IMR-90 (cell line): ENCODE data around the gene RFPL2. TPM values are rescaled to one million over a fixed set of nuclear protein-coding genes. Genes with fewer than 3 reads are reported as not detected.

ENCODE experiments used
- ATAC-seq: fragments of 200-7000 bp; cut with Tn5 transposase; 2 replicates; pipeline ENCODE4 v1.9.1; 2020; ENCODE audit warnings: low read depth, mild to moderate bottlenecking, moderate library complexity
- BruUV-seq: library from RNA; stranded (reverse); fragments of 400-500 nt; replicated peaks from 2 replicates; lab custom pipeline; 2021; lab: Mats Ljungman, UMichigan
- CTCF ChIA-PET: fragments of 300-600 bp; formaldehyde crosslinking; extraction: SDS; loops from one replicate; lab custom pipeline; 2021; ENCODE audit warnings: antibody characterized with exemption; lab: Yijun Ruan, JAX
- POLR2A ChIA-PET: fragments of 300-600 bp; sonication (Branson Sonifier 250); formaldehyde crosslinking; loops from one replicate; lab custom pipeline; 2022; ENCODE audit warnings: antibody characterized with exemption; ENCODE audit not compliant: unreplicated experiment; lab: Charles Lee
- DNase-seq: peaks from one replicate; pipeline ENCODE4 v3.0.0; 2013
- H2AFZ ChIP-seq: replicated peaks from 2 replicates; pipeline ENCODE3; 2013; ENCODE audit warnings: low read length, mild to moderate bottlenecking; ENCODE audit not compliant: poor library complexity
- H2AK5ac ChIP-seq: 2 replicates; pipeline ENCODE4 v1.6.1; 2013; ENCODE audit warnings: low read depth, low read length, inconsistent platforms
- H2AK9ac ChIP-seq: replicated peaks from 2 replicates; pipeline ENCODE3; 2013; ENCODE audit warnings: mild to moderate bottlenecking, low read depth, low read length, moderate library complexity; ENCODE audit not compliant: poor library complexity
- H2BK120ac ChIP-seq: 2 replicates; pipeline ENCODE4 v1.6.1; 2013; ENCODE audit warnings: low read depth, low read length, inconsistent platforms
- H2BK15ac ChIP-seq: 3 replicates; pipeline ENCODE4 v1.6.1; 2013; ENCODE audit warnings: low read depth, low read length, inconsistent platforms
- H2BK20ac ChIP-seq: 2 replicates; pipeline ENCODE4 v1.6.1; 2013; ENCODE audit warnings: low read depth, mild to moderate bottlenecking, inconsistent platforms, low read length, moderate library complexity
- H2BK5ac ChIP-seq: 2 replicates; pipeline ENCODE4 v1.6.1; 2013; ENCODE audit warnings: mild to moderate bottlenecking, low read depth, low read length, inconsistent platforms; ENCODE audit not compliant: poor library complexity, severe bottlenecking
- H3K14ac ChIP-seq: replicated peaks from 2 replicates; pipeline ENCODE4 v1.6.1; 2013; ENCODE audit warnings: low read depth, low read length, inconsistent platforms
- H3K18ac ChIP-seq: 2 replicates; pipeline ENCODE4 v1.6.1; 2013; ENCODE audit warnings: low read depth, low read length, control low read depth
- H3K23ac ChIP-seq: 2 replicates; pipeline ENCODE4 v1.6.1; 2013; ENCODE audit warnings: low read depth, low read length, inconsistent platforms
- H3K27ac ChIP-seq: 2 replicates; pipeline ENCODE4 v1.5.1; 2013; ENCODE audit warnings: mild to moderate bottlenecking, control low read depth, low read length; ENCODE audit not compliant: insufficient read depth
- H3K27me3 ChIP-seq: 2 replicates; pipeline ENCODE4 v1.6.1; 2013; ENCODE audit warnings: low read length; ENCODE audit not compliant: control insufficient read depth, insufficient read depth
- H3K36me3 ChIP-seq: 2 replicates; pipeline ENCODE4 v1.6.1; 2013; ENCODE audit warnings: low read length, mixed read lengths; ENCODE audit not compliant: control insufficient read depth, insufficient read depth
- H3K4ac ChIP-seq: 2 replicates; pipeline ENCODE4 v1.6.1; 2013; ENCODE audit warnings: low read depth, low read length, inconsistent platforms
- H3K4me1 ChIP-seq: 2 replicates; pipeline ENCODE4 v1.6.1; 2013; ENCODE audit warnings: low read length, mixed read lengths; ENCODE audit not compliant: control insufficient read depth, insufficient read depth
- H3K4me2 ChIP-seq: 2 replicates; pipeline ENCODE4 v1.6.1; 2013; ENCODE audit warnings: low read depth, mild to moderate bottlenecking, control low read depth, low read length, moderate library complexity
- H3K4me3 ChIP-seq: 2 replicates; pipeline ENCODE4 v1.5.1; 2013; ENCODE audit warnings: low read depth, mild to moderate bottlenecking, control low read depth, low read length, moderate library complexity; ENCODE audit not compliant: insufficient read depth
- H3K56ac ChIP-seq: 2 replicates; pipeline ENCODE4 v1.6.1; 2013; ENCODE audit warnings: low read length, inconsistent platforms; ENCODE audit not compliant: insufficient read depth; ENCODE audit errors: extremely low read depth
- H3K79me1 ChIP-seq, 2 experiments: 2 replicates each; pipeline ENCODE4 v1.6.1; 2013; ENCODE audit warnings: low read length in 2 of 2, inconsistent platforms in 1 of 2, low read depth in 1 of 2
- H3K9ac ChIP-seq: 2 replicates; pipeline ENCODE4 v1.6.1; 2013; ENCODE audit warnings: low read depth, low read length, control low read depth
- H3K9me1 ChIP-seq: 2 replicates; pipeline ENCODE4 v1.6.1; 2013; ENCODE audit warnings: low read length, inconsistent platforms; ENCODE audit not compliant: insufficient read depth
- H3K9me3 ChIP-seq: 2 replicates; pipeline ENCODE4 v1.6.1; 2013; ENCODE audit warnings: low read length; ENCODE audit not compliant: control insufficient read depth, insufficient read depth
- H4K20me1 ChIP-seq: 2 replicates; pipeline ENCODE4 v1.6.1; 2013; ENCODE audit warnings: low read length, inconsistent platforms; ENCODE audit not compliant: insufficient read depth
- H4K5ac ChIP-seq: 2 replicates; pipeline ENCODE4 v1.6.1; 2013; ENCODE audit warnings: mild to moderate bottlenecking, low read depth, low read length, control low read depth
- H4K8ac ChIP-seq, 2 experiments: 2 replicates each; pipeline ENCODE4 v1.6.1; 2013; ENCODE audit warnings: low read depth in 2 of 2, low read length in 2 of 2, control low read depth in 1 of 2, inconsistent platforms in 1 of 2
- H4K91ac ChIP-seq: 2 replicates; pipeline ENCODE4 v1.6.1; 2013; ENCODE audit warnings: low read depth, low read length, inconsistent platforms; ENCODE audit not compliant: insufficient read depth
- BHLHE40 ChIP-seq: fragments of 150-350 bp; IDR thresholded peaks from 2 replicates; pipeline ENCODE4 v1.6.1; 2016; ENCODE audit warnings: mild to moderate bottlenecking, low read depth, low read length
- CEBPB ChIP-seq: IDR thresholded peaks from 2 replicates; pipeline ENCODE4 v1.6.1; 2012; ENCODE audit warnings: low read depth, low read length, improper control_type of control experiment
- CHD1 ChIP-seq: IDR thresholded peaks from 2 replicates; pipeline ENCODE4 v1.6.1; 2012; ENCODE audit warnings: low read depth, low read length, improper control_type of control experiment
- CTCF ChIP-seq: conservative IDR thresholded peaks from 2 replicates; pipeline ENCODE4 v1.5.1; 2012; ENCODE audit warnings: mild to moderate bottlenecking, low read depth, low read length, improper control_type of control experiment
- ELK1 ChIP-seq: fragments of 150-350 bp; IDR thresholded peaks from 2 replicates; pipeline ENCODE4 v1.6.1; 2016; ENCODE audit warnings: low read depth, mild to moderate bottlenecking, low read length, moderate library complexity, borderline replicate concordance
- MAFK ChIP-seq: IDR thresholded peaks from 2 replicates; pipeline ENCODE4 v1.6.1; 2012; ENCODE audit warnings: low read depth, low read length, improper control_type of control experiment
- MAZ ChIP-seq: IDR thresholded peaks from 2 replicates; pipeline ENCODE4 v1.6.1; 2012; ENCODE audit warnings: low read depth, mild to moderate bottlenecking, low read length, improper control_type of control experiment, moderate library complexity, borderline replicate concordance
- MXI1 ChIP-seq: IDR thresholded peaks from 2 replicates; pipeline ENCODE4 v1.6.1; 2012; ENCODE audit warnings: low read depth, mild to moderate bottlenecking, low read length, moderate library complexity, borderline replicate concordance
- NFE2L2 ChIP-seq: fragments of 150-350 bp; IDR thresholded peaks from 2 replicates; pipeline ENCODE4 v1.6.1; 2016; ENCODE audit warnings: low read depth, mild to moderate bottlenecking, low read length
- POLR2A ChIP-seq: IDR thresholded peaks from 2 replicates; pipeline ENCODE4 v1.6.1; 2012; ENCODE audit warnings: mild to moderate bottlenecking, low read depth, low read length
- RAD21 ChIP-seq: IDR thresholded peaks from 2 replicates; pipeline ENCODE4 v1.6.1; 2012; ENCODE audit warnings: low read length, improper control_type of control experiment
- RCOR1 ChIP-seq: IDR thresholded peaks from 2 replicates; pipeline ENCODE4 v1.6.1; 2012; ENCODE audit warnings: mild to moderate bottlenecking, low read length, improper control_type of control experiment; ENCODE audit not compliant: insufficient replicate concordance
- RFX5 ChIP-seq: IDR thresholded peaks from 2 replicates; pipeline ENCODE4 v1.8.0; 2012; ENCODE audit warnings: low read depth, mild to moderate bottlenecking, low read length, moderate library complexity
- SMC3 ChIP-seq: fragments of 150-350 bp; IDR thresholded peaks from 2 replicates; pipeline ENCODE4 v1.6.1; 2016; ENCODE audit warnings: low read depth, mild to moderate bottlenecking, antibody characterized with exemption, low read length, moderate library complexity
- USF2 ChIP-seq: fragments of 150-350 bp; IDR thresholded peaks from 2 replicates; pipeline ENCODE4 v1.6.1; 2017; ENCODE audit warnings: mild to moderate bottlenecking, antibody characterized with exemption, low read length, low read depth
- WGBS, 2 experiments: methylation state at CpG; one replicate each; pipeline versions ENCODE4 v1.1.5 to v1.1.7; 2013; ENCODE audit warnings: missing lambda C conversion rate in 2 of 2; ENCODE audit not compliant: insufficient read length in 1 of 2; ENCODE audit errors: extremely low coverage in 2 of 2; 5-methylcytosine and 5-hydroxymethylcytosine counted together
- dilution Hi-C: fragments of 300-500 bp; cut with HindIII; formaldehyde crosslinking; loops from one replicate; pipeline ENCODE4 v1.14.3; 2018; ENCODE audit warnings: low sequenced_read_pairs; ENCODE audit not compliant: unreplicated experiment
- in situ Hi-C: fragments of 300-500 bp; cut with MboI; formaldehyde crosslinking; loops from 3 replicates; pipeline ENCODE4 v1.14.3; 2019; ENCODE audit warnings: low sequenced_read_pairs, inconsistent platforms, mixed read lengths
- intact Hi-C: fragments of 100-400 bp; cut with micrococcal nuclease; formaldehyde crosslinking; loops from 2 replicates; pipeline ENCODE4 v1.10.0; 2022
- polyA plus RNA-seq, 3 experiments: library from polyadenylated mRNA; depleted of rRNA; stranded (reverse); fragments of >200 nt; gene quantifications; 2 replicates each; pipeline ENCODE4 v1.2.3, GENCODE V29; 2012; ENCODE audit warnings: low replicate concordance in 1 of 3
- total RNA-seq: library from RNA; depleted of rRNA; stranded (reverse); fragments of >200 nt; gene quantifications from 2 replicates; pipeline ENCODE4 v1.2.3, GENCODE V29; 2012

The RFPL2 gene
- total and polyA plus RNA-seq, 2 of the 4 experiments (the other 2 are of a cell fraction) = not detected

- no peak for TF ChIP-seq MAZ
- TF ChIP-seq SMC3 = no peak
- TF ChIP-seq CEBPB = no peak
- TF ChIP-seq POLR2A = no peak
- no peak for TF ChIP-seq MAFK
Observed at GRCh38 chr22:32175115-32175514, 29.8 kb downstream of the RFPL2 start (continued).

GRCh38 chr22:32165681-32166080, 39.2 kb downstream of the RFPL2 start:
- dilution Hi-C loops (no loop called here), intact Hi-C loops (no loop called here), in situ Hi-C loops (no loop called here)
- no TSS peak for BruUV-seq
- Histone ChIP-seq H3K9me1 (no peaks in the 10 kb centered on the region), H3K27me3 (no peaks in the 10 kb centered on the region; the same call in 1 of the 2 replicates), H3K79me1 (no peaks in the 10 kb centered on the region), H2BK5ac (no peak overlapping the region), H2AK9ac (no peak overlapping the region), H2BK20ac (no peak overlapping the region), H2BK120ac (no peak overlapping the region), H3K36me3 (no peaks in the 10 kb centered on the region), H4K8ac (no peak overlapping the region), H3K4me1 (no peaks in the 10 kb centered on the region), H3K4me2 (no peak overlapping the region), H3K9me3 (no peaks in the 10 kb centered on the region), H3K18ac (no peak overlapping the region), H3K14ac (no peak overlapping the region), H4K91ac (no peak overlapping the region), H3K9ac (no peak overlapping the region), H3K23ac (no peak overlapping the region), H3K4me3 (no peak overlapping the region), H4K20me1 (no peaks in the 10 kb centered on the region), H4K5ac (no peak overlapping the region), H2AK5ac (no peak overlapping the region), H3K27ac (no peak overlapping the region), H3K56ac (no peak overlapping the region), H3K4ac (no peak overlapping the region), H2AFZ (no peak overlapping the region), H2BK15ac (no peak overlapping the region)
- CTCF ChIA-PET = no interaction called here
- no peak for ATAC-seq
- no peak for DNase-seq
- POLR2A ChIA-PET = no interaction called here
- 69% methylated on average over 4 of the region's 6 CpGs; no CpG with 5 or more reads in 1 of the 2 experiments for WGBS, 2 experiments
- TF ChIP-seq RFX5 (no peak), NFE2L2 (no peak), MXI1 (no peak), POLR2A (no peak), RAD21 (no peak), BHLHE40 (no peak), MAZ (no peak), ELK1 (no peak), SMC3 (no peak), CHD1 (no peak), RCOR1 (no peak), USF2 (no peak), CTCF (no peak)
